Stimulated activated CD8-positive, alpha-beta memory T cell treated with anti-CD3 and anti-CD28 coated beads, Interleukin-7, amount 100 ng/mL, for 48 hours (primary cell): Measurements from ENCODE around the gene CUTC.
"Not testable (repeated sequence)": the region's sequence is repeated elsewhere in the genome, so short reads cannot be mapped to it uniquely, and the experiment has no call there.

ENCODE experiments used
- DNase-seq, 2 donors: peaks; one replicate each; pipeline ENCODE4 v3.0.0-alpha.2; 2020; ENCODE audit warnings: low read depth in 1 of 2; ENCODE audit errors: extremely low read depth in 1 of 2

The CUTC gene, protein sequence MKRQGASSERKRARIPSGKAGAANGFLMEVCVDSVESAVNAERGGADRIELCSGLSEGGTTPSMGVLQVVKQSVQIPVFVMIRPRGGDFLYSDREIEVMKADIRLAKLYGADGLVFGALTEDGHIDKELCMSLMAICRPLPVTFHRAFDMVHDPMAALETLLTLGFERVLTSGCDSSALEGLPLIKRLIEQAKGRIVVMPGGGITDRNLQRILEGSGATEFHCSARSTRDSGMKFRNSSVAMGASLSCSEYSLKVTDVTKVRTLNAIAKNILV

DNA sequence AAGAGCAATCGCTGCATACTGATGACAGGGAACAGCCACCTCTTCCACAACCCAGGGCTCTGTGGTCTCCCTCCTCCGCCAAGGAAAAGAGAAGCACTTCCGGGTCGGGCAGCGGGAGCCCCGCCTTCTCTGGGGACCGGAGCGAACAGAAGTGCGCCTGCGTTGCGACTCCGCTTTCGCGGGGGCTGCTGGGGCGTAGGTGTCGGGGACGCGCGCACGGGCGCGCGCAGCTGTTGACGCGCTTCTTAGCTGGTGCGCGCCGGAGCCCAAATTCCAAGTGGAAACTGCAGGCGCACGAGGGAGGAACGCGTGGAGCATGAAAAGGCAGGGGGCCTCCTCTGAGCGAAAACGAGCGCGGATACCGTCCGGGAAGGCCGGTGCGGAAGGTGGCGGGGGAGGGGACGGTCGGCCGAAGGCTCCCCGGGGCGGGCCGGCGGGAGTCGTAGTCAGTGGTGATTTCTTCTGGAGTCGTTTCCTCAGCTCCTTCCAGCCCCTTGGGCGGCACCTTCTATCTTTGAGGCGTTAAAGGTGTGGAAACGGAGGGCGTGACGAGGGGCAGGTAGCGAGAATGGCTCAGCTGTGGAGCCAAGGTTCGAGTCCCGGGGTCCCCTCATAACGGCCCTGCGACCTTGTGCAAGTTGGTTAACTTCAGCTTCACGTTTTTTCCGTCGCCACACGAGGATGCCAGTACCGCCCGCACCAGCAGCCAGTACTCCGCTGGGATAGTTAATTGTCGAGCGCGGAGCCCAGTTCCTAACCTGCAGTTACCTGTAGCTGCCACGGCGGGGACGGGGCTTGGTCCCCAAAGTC lies at the start of gene CUTC, which contains the start of gene COX15:
Gene CUTC (plus strand): TSS at position 202 of the 810 bp plus-strand sequence. CDS start 115 bp downstream, at position 317.
Gene COX15 (minus strand): TSS at position 95 of the 810 bp plus-strand sequence. CDS start 78 bp downstream, at position 17.
- peak; percentile 89 to 93 for DNase-seq

DNA sequence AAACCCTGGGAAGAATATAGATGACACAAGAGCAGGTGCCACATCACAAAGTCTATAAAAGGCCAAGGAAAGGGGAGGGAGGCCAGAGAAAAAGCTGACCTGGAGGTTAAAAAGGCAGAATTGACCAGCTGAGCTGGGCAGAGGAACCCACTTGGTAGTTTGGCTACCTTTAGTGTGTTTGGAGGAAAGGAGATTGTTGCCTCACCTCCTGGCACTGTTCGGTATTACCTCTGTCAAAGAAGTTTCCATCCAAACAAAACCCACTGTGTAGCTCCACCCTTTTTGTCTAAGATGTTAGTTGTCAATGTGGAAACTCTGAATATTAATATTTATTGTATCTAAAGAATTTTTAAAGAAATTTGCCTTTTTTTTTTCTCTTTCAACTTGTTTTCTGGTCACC lies 49.3 kb upstream of the CUTC start:
- no peak for DNase-seq

DNA sequence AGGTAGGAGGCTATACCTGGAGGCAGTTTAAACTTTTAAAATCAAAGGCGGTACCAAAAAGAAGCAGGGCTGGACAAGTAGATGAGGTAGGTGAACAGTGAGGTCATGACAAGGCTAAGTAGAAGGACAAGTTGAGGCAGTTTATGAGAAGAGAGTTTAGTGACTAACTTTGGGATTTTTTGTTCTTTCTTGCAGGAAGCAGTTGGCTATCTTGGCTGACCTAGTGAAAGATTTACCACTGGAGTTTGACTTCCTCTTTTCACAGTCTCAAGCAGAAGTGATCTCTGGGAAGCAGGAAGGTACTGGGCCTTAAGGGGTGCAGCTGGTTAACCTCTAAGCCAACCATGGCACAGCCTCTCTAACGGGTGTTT lies 46.5 kb upstream of the CUTC start:
- no peak for DNase-seq

DNA sequence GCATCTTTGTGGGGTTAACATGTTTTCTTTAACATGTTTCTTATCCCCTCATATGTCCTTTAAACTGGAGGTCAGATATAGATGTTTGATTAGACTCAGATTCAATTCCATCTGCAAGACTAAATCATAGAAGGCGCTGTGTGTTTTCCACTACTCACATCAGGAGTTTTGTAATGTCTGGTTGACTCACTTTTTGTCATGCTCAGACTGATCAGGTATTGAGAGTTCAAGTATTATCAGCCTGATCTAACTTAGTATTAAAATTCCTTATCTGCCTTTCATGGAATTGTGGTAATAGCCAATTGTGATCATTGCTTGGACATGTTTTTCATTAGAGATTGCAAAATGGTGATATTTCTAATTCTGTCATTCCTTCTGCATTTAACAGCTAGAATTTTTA lies 42.6 kb upstream of the CUTC start:
- DNase-seq, result no peak

DNA sequence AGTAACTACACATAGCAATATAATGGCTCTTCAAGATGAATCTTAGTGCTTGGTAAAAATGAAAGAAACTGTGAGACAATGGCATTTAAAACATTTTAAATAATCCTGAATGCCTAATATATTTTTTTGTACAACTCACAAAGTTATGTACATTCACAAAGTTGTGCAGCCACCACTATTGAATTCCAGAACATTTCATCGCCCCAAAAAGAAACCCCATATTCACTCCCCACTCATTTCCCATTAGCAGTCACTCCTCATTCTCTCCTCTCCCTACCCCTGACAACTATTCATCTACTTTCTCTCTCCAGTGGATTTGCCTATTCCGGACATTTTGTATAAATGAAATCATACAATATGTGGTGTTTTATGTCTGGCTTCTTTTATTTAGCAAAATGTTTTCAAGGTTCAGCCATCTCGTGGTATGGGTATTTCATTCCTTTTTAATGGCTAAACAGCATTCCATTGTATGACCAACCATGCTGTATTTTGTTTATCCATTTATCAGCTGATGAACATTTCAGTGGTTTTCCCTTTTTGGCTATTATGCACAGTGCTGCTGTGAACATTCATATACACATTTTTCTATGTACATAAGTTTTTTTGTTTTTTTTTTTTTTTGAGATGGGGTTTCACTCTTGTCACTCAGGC lies 38.0 kb upstream of the CUTC start:
- no peak for DNase-seq

DNA sequence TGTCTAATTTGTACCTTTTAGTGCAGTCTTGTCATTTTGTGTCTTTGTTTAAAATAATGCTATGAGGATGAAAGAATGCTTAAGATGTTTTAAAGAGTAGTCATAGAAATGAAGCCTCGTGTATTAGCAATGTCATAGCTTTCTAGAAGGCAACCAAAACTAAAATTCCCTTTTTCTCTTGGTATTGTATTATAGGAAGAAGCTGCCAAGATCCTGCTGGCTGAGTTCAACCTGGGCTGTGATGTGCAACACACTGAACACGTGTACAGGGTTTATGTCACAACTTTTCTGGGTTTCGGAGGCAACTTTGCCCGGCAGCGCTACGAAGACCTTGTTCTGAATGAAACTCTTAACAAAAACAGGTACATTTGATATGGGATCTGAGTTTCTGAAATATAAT lies 36.3 kb upstream of the CUTC start:
- DNase-seq, result no peak

DNA sequence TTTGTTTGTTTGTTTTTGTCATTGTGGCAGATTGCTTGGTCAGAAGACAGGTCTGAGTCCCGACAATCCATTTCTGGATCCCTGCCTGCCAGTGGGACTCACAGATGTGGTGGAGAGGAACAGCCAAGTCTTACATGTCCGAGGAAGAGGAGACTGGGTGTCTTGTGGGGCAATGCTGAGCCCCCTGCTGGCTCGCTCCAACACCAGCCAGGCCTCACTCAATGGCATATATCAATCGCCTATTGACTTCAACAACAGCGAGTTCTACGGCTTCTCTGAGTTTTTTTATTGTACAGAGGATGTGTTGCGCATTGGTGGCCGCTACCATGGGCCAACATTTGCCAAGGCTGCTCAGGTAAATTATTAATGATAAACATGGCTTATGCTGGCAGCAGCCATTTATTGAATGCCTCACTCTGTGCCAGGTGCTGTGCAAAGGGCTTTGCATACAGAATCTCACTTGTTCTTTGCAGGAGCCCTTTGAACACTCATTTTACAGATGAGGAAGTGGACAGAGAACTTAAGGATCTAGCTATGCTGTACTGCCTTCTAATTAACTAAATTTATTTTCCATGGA lies 33.4 kb upstream of the CUTC start:
- DNase-seq, result no peak

DNA sequence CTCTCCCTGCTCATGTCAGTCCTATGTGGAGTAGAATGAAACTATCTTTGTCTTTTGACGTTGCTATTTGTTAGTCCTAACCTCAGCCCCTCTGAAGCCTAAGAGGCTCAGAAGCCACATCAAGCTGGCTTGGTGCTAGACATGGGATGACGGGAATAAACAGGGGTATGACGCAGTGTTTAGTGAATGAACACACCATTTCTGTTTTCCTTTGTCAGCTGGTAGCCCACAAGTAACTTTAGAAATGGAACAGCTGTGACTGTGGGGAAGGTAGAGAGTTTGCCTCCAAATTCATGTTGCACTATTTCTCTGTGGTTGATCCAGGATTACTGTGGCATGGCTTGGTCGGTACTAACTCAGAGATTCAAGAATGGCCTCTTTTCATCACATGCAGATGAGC lies 31.4 kb upstream of the CUTC start:
- DNase-seq, result no peak

DNA sequence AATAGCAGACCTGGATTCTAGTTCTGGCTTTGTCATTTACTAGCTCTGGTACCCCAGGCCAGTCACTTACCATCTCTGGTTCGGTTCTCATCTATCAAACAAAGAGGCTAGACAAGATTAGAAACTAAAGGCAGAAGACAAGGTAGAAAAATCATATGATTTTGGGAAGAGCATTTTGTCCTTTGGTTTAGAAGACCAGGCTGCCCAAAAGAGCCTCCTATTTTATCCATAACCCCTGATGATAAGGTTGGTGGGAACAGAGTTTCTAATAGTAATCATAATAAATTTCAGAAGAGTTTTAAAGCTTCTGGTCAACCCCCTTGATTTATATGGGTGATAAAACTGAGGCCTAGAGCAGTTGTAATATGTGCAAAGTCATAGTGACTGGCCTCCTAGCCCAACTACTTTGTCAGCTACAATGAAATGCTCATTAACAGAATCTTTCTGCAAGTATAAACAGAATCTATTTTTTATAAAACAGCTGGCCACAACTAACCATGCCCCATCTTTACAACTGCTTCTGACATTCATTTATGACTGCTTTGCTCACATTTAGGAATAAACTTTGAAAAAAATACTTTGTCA lies 23.5 kb upstream of the CUTC start:
- no peak for DNase-seq

DNA sequence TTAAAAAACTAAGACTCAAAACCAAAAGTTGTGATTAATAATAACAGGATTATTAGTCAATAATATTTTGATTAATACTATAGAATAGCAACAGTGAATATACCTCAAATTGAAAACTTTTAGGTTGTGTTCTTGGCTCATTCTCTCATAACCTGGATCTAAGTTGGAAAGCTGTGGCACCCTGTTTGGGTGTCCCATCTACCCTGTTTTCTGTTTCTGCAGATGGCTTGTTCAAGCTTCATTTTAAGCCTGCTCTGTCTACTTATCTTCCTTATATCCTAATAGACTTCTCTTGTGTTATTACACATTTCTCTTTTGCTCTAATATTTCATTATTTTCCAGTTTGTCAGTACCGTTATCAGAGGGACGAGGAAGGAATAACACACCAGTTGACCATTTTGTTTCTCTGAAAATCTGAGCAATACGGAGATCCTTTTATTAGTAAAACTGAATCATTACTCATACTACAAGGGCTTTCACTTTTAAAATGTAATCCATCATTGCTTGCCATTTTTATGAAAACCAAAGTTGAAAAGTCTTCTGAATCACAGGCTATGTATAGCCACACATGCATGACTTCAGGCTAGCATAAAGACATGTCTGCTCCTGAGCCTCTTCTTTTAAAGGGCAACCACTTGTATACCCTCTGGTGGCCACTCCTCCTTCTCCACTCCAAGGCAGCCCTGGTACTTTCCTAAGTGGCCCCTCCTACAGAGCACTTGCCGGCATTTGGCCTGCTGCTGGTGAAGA lies 22.4 kb upstream of the CUTC start:
- no peak for DNase-seq

DNA sequence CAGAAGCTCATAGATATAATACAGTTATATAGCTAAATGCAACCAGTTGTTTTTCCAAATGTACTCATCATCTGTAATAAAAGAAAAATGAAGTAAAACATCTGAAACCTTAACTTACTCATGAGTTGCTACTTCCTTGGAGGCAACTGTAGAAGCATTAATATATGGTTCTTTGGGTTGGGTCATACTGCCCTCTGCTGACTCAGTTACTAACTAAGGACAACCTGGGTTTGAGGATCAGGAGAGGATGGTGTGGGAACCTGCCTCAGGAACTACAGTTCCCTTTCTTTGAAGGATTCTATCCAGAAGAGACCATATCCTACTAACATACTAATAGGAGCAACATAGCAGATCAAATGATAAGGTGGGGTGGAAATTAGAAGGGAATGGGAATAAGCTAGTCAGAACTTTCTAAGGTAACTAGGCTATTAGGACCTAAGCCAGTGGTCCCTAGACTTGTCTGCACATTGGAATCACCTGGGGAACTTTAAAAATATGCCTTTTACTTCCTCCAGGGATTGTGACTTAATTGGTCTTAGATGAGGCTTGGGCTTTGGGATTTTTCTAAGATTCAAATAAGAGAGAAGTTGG lies 20.8 kb upstream of the CUTC start:
- DNase-seq, result no peak

DNA sequence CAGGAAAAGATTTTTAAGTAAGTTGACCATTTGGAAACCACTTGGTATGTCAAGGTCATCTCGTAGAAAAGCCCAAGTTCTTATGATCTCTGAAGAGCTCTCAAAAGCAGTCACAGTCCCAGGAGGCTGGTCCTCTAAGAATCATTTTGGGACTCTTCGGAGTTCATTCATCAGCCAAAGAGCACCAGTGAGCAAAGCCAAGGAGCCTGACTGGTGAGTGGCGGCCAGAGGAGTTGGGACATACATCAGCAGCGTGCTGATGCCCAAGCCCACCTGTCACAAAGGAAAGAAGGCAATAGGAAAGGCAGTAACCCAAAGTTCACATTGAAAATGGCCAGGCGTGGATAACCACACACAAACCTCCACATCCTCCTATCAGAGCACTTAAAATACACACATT lies 17.6 kb upstream of the CUTC start:
- DNase-seq, result no peak

DNA sequence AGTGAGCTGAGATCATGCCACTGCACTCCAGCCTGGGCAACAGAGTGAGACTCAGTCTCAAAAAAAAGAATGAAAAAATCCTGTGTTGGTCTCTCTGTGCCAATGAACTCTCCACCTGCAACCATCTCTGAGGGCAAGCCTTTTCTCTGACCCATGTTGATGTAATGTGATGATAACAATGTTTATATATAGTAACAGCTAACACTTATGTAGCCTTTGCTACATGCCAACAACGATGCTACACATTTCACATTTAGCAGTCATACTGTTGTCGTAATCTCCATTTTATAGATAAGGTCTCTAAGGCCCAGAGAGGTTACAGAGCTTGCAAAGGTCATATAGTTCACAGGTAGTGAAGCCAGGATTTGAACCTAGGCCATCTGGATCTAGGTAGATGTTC lies 11.6 kb upstream of the CUTC start:
- no peak for DNase-seq

DNA sequence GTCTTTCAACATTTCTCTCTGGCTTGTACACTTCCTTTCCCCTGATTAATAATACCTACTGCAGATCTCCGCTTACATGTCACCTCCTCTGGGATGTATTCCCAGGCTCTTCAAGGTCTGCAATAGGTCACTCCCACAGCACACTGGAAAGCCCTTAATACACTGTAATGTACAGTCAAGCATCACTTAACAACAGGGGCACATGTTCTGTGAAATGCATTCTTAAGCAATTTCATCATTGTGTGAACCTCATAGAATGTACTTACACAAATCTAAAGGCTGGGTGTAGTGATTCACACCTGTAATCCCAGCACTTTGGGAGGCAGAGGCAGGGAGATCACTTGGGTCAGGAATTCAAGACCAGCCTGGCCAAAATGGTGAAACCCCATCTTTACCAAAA lies 2.0 kb upstream of the CUTC start:
- no peak for DNase-seq

DNA sequence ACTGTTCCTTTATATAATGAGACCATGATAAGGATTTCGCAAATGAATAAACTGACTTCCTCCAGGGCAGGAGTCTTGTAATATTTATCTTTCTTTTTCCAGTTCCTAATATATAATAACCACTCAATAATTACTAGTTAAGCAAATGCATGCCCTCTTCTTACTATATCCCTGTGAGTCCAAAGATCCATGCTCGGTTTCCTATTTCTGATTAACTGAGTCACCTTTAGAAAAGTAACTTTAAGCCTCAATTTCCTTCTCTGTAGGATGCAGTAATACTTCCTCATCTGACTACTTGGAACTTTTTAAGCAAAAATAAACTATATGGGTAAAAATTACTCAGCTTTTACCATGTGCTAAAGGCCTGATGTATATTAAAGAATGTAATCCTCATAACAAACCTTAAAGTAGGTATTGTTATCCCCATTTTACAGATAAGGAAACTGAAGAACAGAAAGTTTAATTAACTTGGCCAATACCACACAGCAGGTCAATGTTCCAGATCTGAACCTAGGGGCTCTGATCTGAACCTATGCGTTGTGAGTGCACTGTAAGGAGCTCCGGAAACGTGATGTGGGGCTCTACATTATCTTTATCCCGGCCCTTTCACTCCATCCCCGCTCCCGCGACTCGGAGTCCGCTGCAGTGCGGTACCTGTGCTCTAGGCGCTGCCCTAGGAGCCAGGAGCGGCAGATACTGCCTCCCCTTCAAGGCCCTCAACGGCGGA lies 565 bp upstream of the CUTC start:
- DNase-seq, result no peak

DNA sequence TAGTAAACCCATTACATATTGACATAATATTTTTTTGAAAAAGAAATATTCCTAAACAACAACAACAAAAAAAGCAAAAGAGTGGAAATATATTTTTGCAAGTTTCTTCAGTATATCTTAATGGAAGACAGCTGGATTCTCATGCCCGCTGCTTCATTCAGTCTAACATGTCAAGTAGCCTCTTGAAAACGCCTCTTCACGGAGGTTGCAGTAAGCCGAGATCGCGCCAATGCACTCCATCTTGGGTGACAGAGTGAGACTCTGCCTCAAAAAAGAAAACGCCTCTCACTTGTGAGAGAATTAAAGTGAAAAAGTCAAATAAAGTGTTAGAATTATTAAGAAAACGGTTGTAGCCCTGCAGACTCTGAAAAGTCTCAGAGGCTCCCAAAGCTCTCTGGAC lies 1.3 kb downstream of the CUTC start:
- DNase-seq, result no peak

DNA sequence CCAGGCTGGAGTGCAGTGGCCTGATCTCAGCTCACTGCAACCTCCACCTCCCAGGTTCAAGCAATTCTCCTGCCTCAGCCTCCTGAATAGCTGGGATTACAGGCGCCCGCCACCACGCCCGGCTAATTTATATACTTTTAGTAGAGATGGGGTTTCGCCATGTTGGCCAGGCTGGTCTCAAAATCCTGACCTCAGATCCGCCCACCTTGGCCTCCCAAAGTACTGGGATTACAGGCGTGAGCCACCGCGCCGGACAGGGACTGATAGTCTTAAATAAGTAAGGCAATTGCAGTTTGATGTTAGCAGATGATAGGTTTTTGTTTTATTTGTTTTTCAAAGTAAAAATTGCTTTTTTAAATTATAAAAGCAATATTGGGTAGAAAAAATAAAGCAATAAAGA lies 2.1 kb downstream of the CUTC start:
- not testable (repeated sequence) for DNase-seq

DNA sequence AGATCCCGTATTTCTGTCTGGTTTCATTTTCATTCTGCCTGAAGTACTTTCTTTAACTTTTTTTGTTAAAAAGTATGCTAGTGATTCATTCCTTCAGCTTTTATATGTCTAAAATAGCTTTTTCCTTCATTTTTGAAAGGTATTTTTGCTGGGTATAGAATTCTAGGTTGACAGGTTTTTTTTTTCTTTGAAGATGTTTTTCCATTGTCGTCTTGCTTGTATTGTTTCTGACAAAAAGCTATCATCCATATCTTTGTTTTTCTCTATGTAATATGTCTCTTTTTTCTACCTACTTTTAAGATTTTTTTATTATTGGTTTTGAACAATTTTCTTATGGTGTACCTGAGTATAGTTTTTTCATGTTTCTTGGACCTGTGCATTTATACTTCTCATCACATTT lies 8.2 kb downstream of the CUTC start:
- DNase-seq, result no peak

DNA sequence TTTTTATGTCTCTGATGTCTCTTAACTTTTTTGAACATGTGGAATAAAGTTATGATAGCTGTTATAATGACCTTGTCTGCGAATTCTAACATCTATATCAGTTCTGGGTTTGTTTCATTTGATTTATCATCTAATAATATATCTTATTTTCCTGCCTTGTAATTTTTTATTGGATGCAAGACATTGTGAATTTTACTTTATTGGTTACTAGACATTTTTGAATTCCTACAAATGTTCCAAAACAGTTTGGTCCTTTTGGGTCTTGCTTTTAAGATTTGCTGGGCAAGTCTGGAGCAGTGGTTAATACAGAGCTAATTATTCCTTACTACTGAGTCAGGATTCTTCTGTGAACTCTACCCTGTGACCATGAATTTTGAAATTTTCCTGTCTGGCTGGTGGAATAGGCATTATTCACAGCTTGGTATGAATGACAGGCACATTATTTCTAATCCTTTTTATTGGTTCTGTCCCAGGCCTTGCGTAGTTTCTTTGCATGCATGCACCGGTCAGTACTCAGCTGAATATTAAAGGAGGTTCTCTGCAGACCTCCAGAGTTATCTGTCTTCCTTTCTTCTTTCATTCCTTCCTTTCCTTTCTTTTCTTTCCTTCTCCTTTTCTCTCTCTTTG lies 9.0 kb downstream of the CUTC start:
- DNase-seq, result no peak
